HG03520 (cell line): ENCODE results near the gene EIF2A.
A peak's percentile ranks its signal among the peaks of the same experiment; 100 is the strongest.

Experiments
- ATAC-seq: cut with Tn5 transposase; IDR thresholded peaks from one replicate; pipeline ENCODE4 v1.9.1; 2021; ENCODE audit warnings: mild to moderate bottlenecking, moderate library complexity; ENCODE audit not compliant: unreplicated experiment

The EIF2A gene

DNA sequence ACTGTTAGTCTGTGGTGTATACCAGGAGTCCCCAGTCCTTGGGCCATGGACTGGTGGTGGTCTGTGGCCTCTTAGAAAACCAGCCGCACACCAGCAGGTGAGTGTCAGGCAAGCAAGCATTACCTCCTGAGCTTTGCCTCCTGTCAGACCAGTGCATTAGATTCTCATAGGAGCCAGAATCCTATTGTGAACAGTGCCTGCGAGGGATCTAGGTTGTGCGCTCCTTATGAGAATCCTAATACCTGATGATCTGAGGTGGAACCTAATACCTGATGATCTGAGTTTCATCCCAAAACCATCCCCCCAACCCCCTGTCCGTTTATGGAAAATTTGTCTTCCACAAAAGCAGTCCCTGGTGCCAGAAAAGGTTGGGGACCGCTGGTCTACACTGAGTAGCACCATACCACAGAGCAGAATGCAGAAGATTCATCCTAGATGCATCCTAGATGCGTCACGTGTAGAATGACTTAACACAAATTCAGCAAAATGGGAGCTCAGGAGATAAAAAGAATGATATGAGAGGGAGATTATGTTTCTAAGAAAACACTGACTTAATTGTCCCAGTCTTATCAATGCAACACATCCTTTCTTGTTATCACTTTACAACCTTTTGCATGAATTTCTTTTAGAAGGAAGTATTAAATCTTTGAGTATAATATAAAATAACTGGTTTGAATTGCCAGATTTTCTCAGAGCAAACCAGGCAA is 85.1 kb downstream of the EIF2A start:
- ATAC-seq = no peak

DNA sequence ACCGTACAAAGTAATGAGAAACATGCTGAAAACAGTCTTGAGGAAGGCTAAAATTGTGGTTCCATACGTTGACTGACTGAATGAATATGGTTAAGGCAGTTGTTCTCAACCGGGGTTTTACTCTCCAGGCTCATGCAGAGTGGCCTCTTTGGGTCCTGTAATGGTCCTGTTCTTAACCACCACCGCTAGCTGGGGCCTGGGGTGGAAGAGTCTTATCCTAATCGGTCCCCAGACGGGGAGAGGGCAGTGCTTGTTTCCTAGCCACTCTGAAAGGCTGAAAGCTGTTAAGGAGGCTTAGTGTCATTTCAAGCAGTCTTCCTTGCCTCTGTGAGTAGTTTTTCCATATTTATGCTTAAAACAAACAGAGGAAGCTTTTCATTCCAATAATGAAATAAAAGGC is 88.5 kb downstream of the EIF2A start:
- no peak for ATAC-seq

DNA sequence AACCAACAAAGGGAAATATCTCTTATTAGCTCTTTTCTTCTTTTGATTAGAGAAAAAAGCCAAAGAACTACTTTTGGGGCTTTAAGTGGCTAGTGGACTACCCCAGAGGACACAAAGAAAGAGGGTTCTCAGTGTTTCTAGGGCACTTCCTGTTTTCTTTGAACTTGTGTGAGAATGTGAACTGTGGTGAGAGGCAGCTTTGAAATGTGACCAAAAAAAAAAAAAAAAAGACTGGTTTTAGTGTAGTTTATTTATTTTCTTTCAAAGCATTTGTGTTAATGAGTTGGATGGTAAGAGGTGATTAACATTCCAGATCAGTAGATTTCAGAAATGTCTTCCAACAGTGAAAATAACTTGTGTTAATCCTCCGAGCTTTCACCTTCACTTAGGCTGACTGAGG is 88.9 kb downstream of the EIF2A start:
- ATAC-seq = peak; percentile 67
